Measurements from ENCODE around the gene CDH23. TPM values are rescaled to one million over a fixed set of nuclear protein-coding genes. Genes with fewer than 3 reads are reported as not detected.

The CDH23 gene
- total RNA-seq, 4 donors from 2014 or later, result 0.72 to 4.1 (median 2.2) TPM

- DNase-seq (ENCODE audit: low spot score in 2 of 2), result no peak
- WGBS, result 88% methylated on average over 4 of the region's 4 CpGs
- Histone ChIP-seq H3K4me1 (no peaks in the 10 kb centered on the region), H3K9me3 (no peaks in the 10 kb centered on the region), H3K27me3 (no peaks in the 10 kb centered on the region), H3K36me3 (no peaks in the 10 kb centered on the region), H3K27ac (no peak overlapping the region), H3K4me3 (no peak overlapping the region)
- TF ChIP-seq POLR2A (IDR thresholded peaks at IDR 0.05) (no peak), CTCF (IDR thresholded peaks at IDR 0.05) (no peak), EP300 (IDR thresholded peaks at IDR 0.05) (no peak), POLR2AphosphoS5 (IDR thresholded peaks at IDR 0.05) (no peak)
Measured at GRCh38 chr10:71633920-71634319, 237.2 kb downstream of the CDH23 start.

GRCh38 chr10:71634531-71635164 lies 237.9 kb downstream of the CDH23 start:
- WGBS, result 66% methylated on average over 3 of the region's 5 CpGs

GRCh38 chr10:71635251-71635866 lies 238.6 kb downstream of the CDH23 start:
- H3K36me3 ChIP-seq, result no peaks in the 10 kb centered on the region
- H3K9me3 ChIP-seq, result no peaks in the 10 kb centered on the region
- no peak for DNase-seq (ENCODE audit: low spot score in 2 of 2)
- TF ChIP-seq CTCF (IDR thresholded peaks at IDR 0.05) (no peak), EP300 (IDR thresholded peaks at IDR 0.05) (no peak), POLR2AphosphoS5 (IDR thresholded peaks at IDR 0.05) (no peak), POLR2A (IDR thresholded peaks at IDR 0.05) (no peak)
- no peak overlapping the region for H3K27ac ChIP-seq
- no peaks in the 10 kb centered on the region for H3K27me3 ChIP-seq
- no peaks in the 10 kb centered on the region for H3K4me1 ChIP-seq
- WGBS, result 61% methylated on average over 13 of the region's 13 CpGs
- H3K4me3 ChIP-seq, result no peak overlapping the region

More at GRCh38 chr10:71634531-71635164, 237.9 kb downstream of the CDH23 start:
- Histone ChIP-seq H3K27me3 (no peaks in the 10 kb centered on the region), H3K36me3 (no peaks in the 10 kb centered on the region), H3K27ac (no peak overlapping the region), H3K4me1 (no peaks in the 10 kb centered on the region), H3K9me3 (no peaks in the 10 kb centered on the region), H3K4me3 (no peak overlapping the region)
- TF ChIP-seq POLR2AphosphoS5 (IDR thresholded peaks at IDR 0.05) (no peak), POLR2A (IDR thresholded peaks at IDR 0.05) (no peak), CTCF (IDR thresholded peaks at IDR 0.05) (no peak), EP300 (IDR thresholded peaks at IDR 0.05) (no peak)
- no peak for DNase-seq (ENCODE audit: low spot score in 2 of 2)

GRCh38 chr10:71635867-71636266 lies 239.1 kb downstream of the CDH23 start:
- H3K4me3 ChIP-seq, result no peak overlapping the region
- no peaks in the 10 kb centered on the region for H3K9me3 ChIP-seq
- WGBS, result 97% methylated on average over 5 of the region's 5 CpGs
- no peaks in the 10 kb centered on the region for H3K36me3 ChIP-seq
- no peaks in the 10 kb centered on the region for H3K27me3 ChIP-seq
- no peak for TF ChIP-seq CTCF (IDR thresholded peaks at IDR 0.05)
- TF ChIP-seq POLR2A (IDR thresholded peaks at IDR 0.05), result no peak
- no peak for TF ChIP-seq POLR2AphosphoS5 (IDR thresholded peaks at IDR 0.05)
- TF ChIP-seq EP300 (IDR thresholded peaks at IDR 0.05), result no peak
- DNase-seq (ENCODE audit: low spot score in 2 of 2), result no peak
- no peak overlapping the region for H3K27ac ChIP-seq
- H3K4me1 ChIP-seq, result no peaks in the 10 kb centered on the region

- no peaks in the 10 kb centered on the region for H3K4me1 ChIP-seq
- H3K27me3 ChIP-seq, result no peaks in the 10 kb centered on the region
- DNase-seq (ENCODE audit: low spot score in 2 of 2), result no peak
- no peak for TF ChIP-seq CTCF (IDR thresholded peaks at IDR 0.05)
- TF ChIP-seq POLR2AphosphoS5 (IDR thresholded peaks at IDR 0.05), result no peak
- TF ChIP-seq POLR2A (IDR thresholded peaks at IDR 0.05), result no peak
- no peak for TF ChIP-seq EP300 (IDR thresholded peaks at IDR 0.05)
- no peaks in the 10 kb centered on the region for H3K36me3 ChIP-seq
- 95% methylated on average over 5 of the region's 5 CpGs for WGBS
- no peak overlapping the region for H3K27ac ChIP-seq
- no peaks in the 10 kb centered on the region for H3K9me3 ChIP-seq
- no peak overlapping the region for H3K4me3 ChIP-seq
Measured at GRCh38 chr10:71636588-71636987, 239.9 kb downstream of the CDH23 start.

All from suprapubic skin (tissue), 4 donors.